ENCODE results near the gene ADNP. TPM values are rescaled to one million over a fixed set of nuclear protein-coding genes. Genes with fewer than 3 reads are reported as not detected.

The ADNP gene
- polyA plus RNA-seq, 1 donor from 2014 or later: 78.5 TPM

- no peaks in the 10 kb centered on the region for H3K9me2 ChIP-seq (ENCODE audit: insufficient read depth, low read length)
- no peaks in the 10 kb centered on the region for H3K36me3 ChIP-seq (ENCODE audit: insufficient read depth, low read length)
- no peaks in the 10 kb centered on the region for H3K27me3 ChIP-seq (ENCODE audit: insufficient read depth, low read depth, low read length)
- H3F3A ChIP-seq (ENCODE audit: insufficient read depth, low read length, poor library complexity, severe bottlenecking): no peaks in the 10 kb centered on the region
- no peak overlapping the region for H3K27ac ChIP-seq (ENCODE audit: low read length)
- H3K79me2 ChIP-seq (replicated peaks; ENCODE audit: insufficient read depth, low read length): peaks cover 98% of the 10 kb centered on the region
- no peaks in the 10 kb centered on the region for H3K9me3 ChIP-seq (ENCODE audit: low read length)
- no peak overlapping the region for H3K9ac ChIP-seq (ENCODE audit: low read length)
- peaks cover 93% of the 10 kb centered on the region for H4K20me1 ChIP-seq (ENCODE audit: insufficient read depth)
- TF ChIP-seq MXI1 (conservative IDR thresholded peaks at IDR 0.05; ENCODE audit: poor library complexity, severe bottlenecking) (no peak), CTCF (IDR thresholded peaks at IDR 0.05; ENCODE audit: poor library complexity, severe bottlenecking) (no peak), REST (IDR thresholded peaks at IDR 0.05; ENCODE audit: borderline replicate concordance) (no peak), RAD21 (conservative IDR thresholded peaks at IDR 0.05) (no peak), EZH2 (IDR thresholded peaks at IDR 0.05; ENCODE audit: borderline replicate concordance, insufficient read depth, low read length, poor library complexity, severe bottlenecking) (no peak), POLR2AphosphoS5 (IDR thresholded peaks at IDR 0.05) (no peak), SMC3 (conservative IDR thresholded peaks at IDR 0.05; ENCODE audit: poor library complexity) (no peak), TAF1 (IDR thresholded peaks at IDR 0.05; ENCODE audit: low read depth) (no peak), EP300 (conservative IDR thresholded peaks at IDR 0.05; ENCODE audit: poor library complexity, severe bottlenecking) (no peak)
- no peak overlapping the region for H3K4me2 ChIP-seq (ENCODE audit: low read length)
- no peak overlapping the region for H2AFZ ChIP-seq (ENCODE audit: low read depth, low read length)
- H3K4me3 ChIP-seq (ENCODE audit: low read length): no peak overlapping the region
These were observed 15.0 kb downstream of the ADNP start for GRCh38 chr20:50916257-50916656.

- no peaks in the 10 kb centered on the region for H3K36me3 ChIP-seq (ENCODE audit: insufficient read depth, low read length)
- H4K20me1 ChIP-seq (ENCODE audit: insufficient read depth): peaks cover 93% of the 10 kb centered on the region
- no peak overlapping the region for H3K4me3 ChIP-seq (ENCODE audit: low read length)
- no peaks in the 10 kb centered on the region for H3K9me3 ChIP-seq (ENCODE audit: low read length)
- H3K27ac ChIP-seq (ENCODE audit: low read length): no peak overlapping the region
- TF ChIP-seq RAD21 (conservative IDR thresholded peaks at IDR 0.05) (no peak), EZH2 (IDR thresholded peaks at IDR 0.05; ENCODE audit: borderline replicate concordance, insufficient read depth, low read length, poor library complexity, severe bottlenecking) (no peak), POLR2AphosphoS5 (IDR thresholded peaks at IDR 0.05) (no peak), SMC3 (conservative IDR thresholded peaks at IDR 0.05; ENCODE audit: poor library complexity) (no peak), TAF1 (IDR thresholded peaks at IDR 0.05; ENCODE audit: low read depth) (no peak), REST (IDR thresholded peaks at IDR 0.05; ENCODE audit: borderline replicate concordance) (no peak), EP300 (conservative IDR thresholded peaks at IDR 0.05; ENCODE audit: poor library complexity, severe bottlenecking) (no peak), CTCF (IDR thresholded peaks at IDR 0.05; ENCODE audit: poor library complexity, severe bottlenecking) (no peak), MXI1 (conservative IDR thresholded peaks at IDR 0.05; ENCODE audit: poor library complexity, severe bottlenecking) (no peak)
- no peaks in the 10 kb centered on the region for H3F3A ChIP-seq (ENCODE audit: insufficient read depth, low read length, poor library complexity, severe bottlenecking)
- no peak overlapping the region for H2AFZ ChIP-seq (ENCODE audit: low read depth, low read length)
- H3K4me2 ChIP-seq (ENCODE audit: low read length): no peak overlapping the region
- H3K9me2 ChIP-seq (ENCODE audit: insufficient read depth, low read length): no peaks in the 10 kb centered on the region
- H3K9ac ChIP-seq (ENCODE audit: low read length): no peak overlapping the region
- no peaks in the 10 kb centered on the region for H3K27me3 ChIP-seq (ENCODE audit: insufficient read depth, low read depth, low read length)
- peaks cover 98% of the 10 kb centered on the region for H3K79me2 ChIP-seq (replicated peaks; ENCODE audit: insufficient read depth, low read length)
These were observed 15.8 kb downstream of the ADNP start for GRCh38 chr20:50915424-50915823.

All from neural cell (in vitro differentiated cells).